GM23338 (cell line): ENCODE data around the gene TAF13. TPM values are rescaled to one million over a fixed set of nuclear protein-coding genes. Genes with fewer than 3 reads are reported as not detected.

Experiments used
- ATAC-seq: fragments of 200-7000 bp; cut with Tn5 transposase; 3 replicates; pipeline ENCODE4 v1.9.1; 2020
- DNase-seq: peaks from one replicate; pipeline ENCODE4 v3.0.0-alpha.2; 2015; ENCODE audit warnings: low spot score
- H2AFZ ChIP-seq: fragments of 200-600 bp; sonication (generic); 2 replicates; pipeline ENCODE4 v1.8.0; 2016; ENCODE audit warnings: antibody characterized with exemption, mild to moderate bottlenecking, moderate library complexity
- H3F3A ChIP-seq: fragments of 200-600 bp; sonication (generic); replicated peaks from 2 replicates; pipeline ENCODE4 v1.8.0; 2017; ENCODE audit warnings: antibody characterized with exemption, mixed run types, low read depth
- H3K27ac ChIP-seq: fragments of 200-600 bp; sonication (generic); 2 replicates; pipeline ENCODE4 v1.6.1; 2016; ENCODE audit warnings: low read depth
- H3K27me3 ChIP-seq: fragments of 200-600 bp; sonication (generic); 2 replicates; pipeline ENCODE4 v1.8.0; 2016; ENCODE audit warnings: mild to moderate bottlenecking, mixed run types, moderate library complexity; ENCODE audit not compliant: insufficient read depth
- H3K36me3 ChIP-seq: fragments of 200-600 bp; sonication (generic); 2 replicates; pipeline ENCODE4 v1.8.0; 2016; ENCODE audit warnings: mild to moderate bottlenecking; ENCODE audit not compliant: insufficient read depth
- H3K4me1 ChIP-seq: fragments of 200-600 bp; sonication (generic); 2 replicates; pipeline ENCODE4 v1.8.0; 2016; ENCODE audit warnings: mild to moderate bottlenecking, moderate library complexity; ENCODE audit not compliant: insufficient read depth
- H3K4me2 ChIP-seq: fragments of 200-600 bp; sonication (generic); 2 replicates; pipeline ENCODE4 v1.7.1; 2017; ENCODE audit warnings: mixed run types
- H3K4me3 ChIP-seq: fragments of 200-600 bp; sonication (generic); 2 replicates; pipeline ENCODE4 v1.6.1; 2016; ENCODE audit warnings: mixed run types
- H3K79me2 ChIP-seq: fragments of 200-600 bp; sonication (generic); replicated peaks from 2 replicates; pipeline ENCODE4 v1.8.0; 2017; ENCODE audit warnings: mild to moderate bottlenecking; ENCODE audit not compliant: insufficient read depth
- H3K9me2 ChIP-seq: fragments of 200-600 bp; sonication (generic); 2 replicates; pipeline ENCODE4 v1.8.0; 2017; ENCODE audit not compliant: insufficient read depth
- H4K20me1 ChIP-seq: fragments of 200-600 bp; sonication (generic); replicated peaks from 2 replicates; pipeline ENCODE4 v1.8.0; 2017; ENCODE audit warnings: mild to moderate bottlenecking; ENCODE audit not compliant: insufficient read depth
- H3K27ac Mint-ChIP-seq: 2 replicates; pipeline ENCODE4 v1.8.0; 2020; ENCODE audit warnings: inconsistent platforms, mild to moderate bottlenecking, moderate library complexity, mixed read lengths
- H3K27me3 Mint-ChIP-seq: 3 replicates; pipeline ENCODE4 v1.8.0; 2022; ENCODE audit warnings: low read depth, mild to moderate bottlenecking, moderate library complexity, mixed read lengths, inconsistent platforms; ENCODE audit not compliant: insufficient read depth, poor library complexity
- H3K36me3 Mint-ChIP-seq: 3 replicates; pipeline ENCODE4 v1.8.0; 2021; ENCODE audit warnings: low read depth, mild to moderate bottlenecking, inconsistent platforms, moderate library complexity, mixed read lengths
- H3K4me1 Mint-ChIP-seq: 3 replicates; pipeline ENCODE4 v1.8.0; 2020; ENCODE audit warnings: mild to moderate bottlenecking, inconsistent platforms, mixed read lengths
- H3K4me3 Mint-ChIP-seq: 3 replicates; pipeline ENCODE4 v1.8.0; 2021; ENCODE audit warnings: moderate library complexity, mild to moderate bottlenecking, inconsistent platforms, mixed read lengths
- H3K9me3 Mint-ChIP-seq: 3 replicates; pipeline ENCODE4 v1.8.0; 2020; ENCODE audit warnings: moderate library complexity, mild to moderate bottlenecking, inconsistent platforms, mixed read lengths
- CREB1 ChIP-seq: fragments of 250-450 bp; sonication (Bioruptor Pico); IDR thresholded peaks from 2 replicates; pipeline ENCODE4 v1.5.0; 2020; ENCODE audit warnings: low read depth, mild to moderate bottlenecking, moderate library complexity
- EZH2phosphoT487 ChIP-seq: fragments of 200-600 bp; sonication (generic); IDR thresholded peaks from one replicate; pipeline ENCODE4 v1.8.1; 2018; ENCODE audit warnings: antibody characterized with exemption; ENCODE audit not compliant: unreplicated experiment
- JUNB ChIP-seq: IDR thresholded peaks from one replicate; pipeline ENCODE4 v1.6.1; 2016; ENCODE audit warnings: antibody characterized with exemption; ENCODE audit not compliant: unreplicated experiment
- NANOG ChIP-seq: IDR thresholded peaks from 2 replicates; pipeline ENCODE4 v1.6.1; 2016; ENCODE audit warnings: antibody characterized with exemption, borderline replicate concordance
- POLR2AphosphoS5 ChIP-seq: IDR thresholded peaks from 2 replicates; pipeline ENCODE4 v1.6.1; 2016; ENCODE audit warnings: antibody characterized with exemption, low read depth
- STAT1 ChIP-seq: IDR thresholded peaks from one replicate; pipeline ENCODE4 v1.6.1; 2016; ENCODE audit warnings: antibody characterized with exemption; ENCODE audit not compliant: unreplicated experiment
- ZNF114 ChIP-seq: fragments of 250-450 bp; sonication (Bioruptor Pico); IDR thresholded peaks from 2 replicates; pipeline ENCODE4 v1.5.0; 2020; ENCODE audit warnings: mild to moderate bottlenecking, moderate library complexity
- ZNF331 ChIP-seq: fragments of 250-450 bp; sonication (Bioruptor Pico); IDR thresholded peaks from 2 replicates; pipeline ENCODE4 v1.5.0; 2020; ENCODE audit warnings: low read depth, mild to moderate bottlenecking, moderate library complexity
- polyA plus RNA-seq: library from polyadenylated mRNA; unstranded; fragments of >200 nt; fragmentation: Nextera tagmentation; extraction: Ambion mirVana; gene quantifications from 2 replicates; pipeline ENCODE4 v1.2.1, GENCODE V29; 2016
- total RNA-seq: library from RNA; depleted of rRNA; stranded (reverse); fragments of >200 nt; shearing (Covaris generic); gene quantifications from 2 replicates; pipeline ENCODE4 v1.2.3, GENCODE V29; 2014
- TF ChIP-seq, protein P1 (sequence below): fragments of 250-450 bp; sonication (Bioruptor Pico); IDR thresholded peaks from 2 replicates; pipeline ENCODE4 v1.5.0; 2020; ENCODE audit warnings: mild to moderate bottlenecking, moderate library complexity
- TF ChIP-seq, protein P2 (sequence below): IDR thresholded peaks from one replicate; pipeline ENCODE4 v1.6.1; 2018; ENCODE audit warnings: antibody characterized with exemption; ENCODE audit not compliant: unreplicated experiment
- TF ChIP-seq, protein P3 (sequence below), 2 experiments: fragments of 200-600 bp in 1 of 2; sonication (generic) in 1 of 2; conservative IDR thresholded peaks; 2 replicates each; pipeline versions ENCODE4 v1.5.1 to v1.6.1; 2016 to 2017; ENCODE audit warnings: antibody characterized with exemption in 2 of 2, low read depth in 2 of 2, mild to moderate bottlenecking in 2 of 2, moderate library complexity in 1 of 2
- TF ChIP-seq, protein P4 (sequence below): IDR thresholded peaks from 2 replicates; pipeline ENCODE4 v1.6.1; 2016; ENCODE audit warnings: antibody characterized with exemption

Gene TAF13
- total and polyA plus RNA-seq, 2 experiments from 2014 or later: 43.7 to 55.8 TPM

DNA sequence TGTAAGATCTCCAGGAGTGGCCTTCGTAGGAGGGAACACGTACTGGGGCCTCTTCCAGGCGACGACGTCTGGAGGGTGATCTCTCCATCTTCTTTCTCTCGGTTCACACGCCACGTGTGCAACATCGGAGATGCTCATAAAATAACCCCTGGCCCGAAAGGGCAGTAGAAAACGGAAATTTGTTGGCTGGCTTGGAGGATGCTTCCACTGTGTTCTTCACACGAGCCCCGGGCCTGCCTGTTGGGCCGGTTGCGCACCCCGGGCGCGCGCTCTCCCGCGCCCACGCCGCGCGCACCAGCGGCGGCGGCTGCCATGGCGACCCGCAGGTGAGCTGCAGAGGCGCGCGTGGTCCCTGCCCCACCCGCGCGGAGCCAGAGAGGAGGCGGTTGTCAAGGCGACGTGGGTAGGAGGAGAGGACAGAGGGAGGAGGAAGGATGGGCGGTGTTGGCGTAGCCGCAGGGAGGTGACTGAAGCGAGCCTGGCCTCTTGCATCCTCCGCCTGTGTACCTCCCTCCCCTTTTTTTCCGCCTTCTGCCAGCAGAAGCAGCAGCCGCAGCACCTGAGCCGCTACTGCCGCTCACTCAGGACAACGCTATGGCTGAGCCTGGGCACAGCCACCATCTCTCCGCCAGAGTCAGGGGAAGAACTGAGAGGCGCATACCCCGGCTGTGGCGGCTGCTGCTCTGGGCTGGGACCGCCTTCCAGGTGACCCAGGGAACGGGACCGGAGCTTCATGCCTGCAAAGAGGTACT is 38.0 kb upstream of the TAF13 start, which contains the start of gene ELAPOR1:
Gene ELAPOR1 (plus strand): TSS at position 526 of the 752 bp plus-strand sequence. CDS start 69 bp downstream, at position 595.
- DNase-seq: peak; percentile 75
- no peak within 1 kb of the TSS for H3K27ac Mint-ChIP-seq
- TF ChIP-seq ZNF114 (CRISPR knock-in tag) (no peak), ZNF331 (CRISPR knock-in tag) (no peak), NANOG (no peak), JUNB (no peak), EZH2phosphoT487 (peak; percentile 31), CREB1 (no peak), STAT1 (no peak), POLR2AphosphoS5 (no peak)
- TF ChIP-seq, protein P1, sequence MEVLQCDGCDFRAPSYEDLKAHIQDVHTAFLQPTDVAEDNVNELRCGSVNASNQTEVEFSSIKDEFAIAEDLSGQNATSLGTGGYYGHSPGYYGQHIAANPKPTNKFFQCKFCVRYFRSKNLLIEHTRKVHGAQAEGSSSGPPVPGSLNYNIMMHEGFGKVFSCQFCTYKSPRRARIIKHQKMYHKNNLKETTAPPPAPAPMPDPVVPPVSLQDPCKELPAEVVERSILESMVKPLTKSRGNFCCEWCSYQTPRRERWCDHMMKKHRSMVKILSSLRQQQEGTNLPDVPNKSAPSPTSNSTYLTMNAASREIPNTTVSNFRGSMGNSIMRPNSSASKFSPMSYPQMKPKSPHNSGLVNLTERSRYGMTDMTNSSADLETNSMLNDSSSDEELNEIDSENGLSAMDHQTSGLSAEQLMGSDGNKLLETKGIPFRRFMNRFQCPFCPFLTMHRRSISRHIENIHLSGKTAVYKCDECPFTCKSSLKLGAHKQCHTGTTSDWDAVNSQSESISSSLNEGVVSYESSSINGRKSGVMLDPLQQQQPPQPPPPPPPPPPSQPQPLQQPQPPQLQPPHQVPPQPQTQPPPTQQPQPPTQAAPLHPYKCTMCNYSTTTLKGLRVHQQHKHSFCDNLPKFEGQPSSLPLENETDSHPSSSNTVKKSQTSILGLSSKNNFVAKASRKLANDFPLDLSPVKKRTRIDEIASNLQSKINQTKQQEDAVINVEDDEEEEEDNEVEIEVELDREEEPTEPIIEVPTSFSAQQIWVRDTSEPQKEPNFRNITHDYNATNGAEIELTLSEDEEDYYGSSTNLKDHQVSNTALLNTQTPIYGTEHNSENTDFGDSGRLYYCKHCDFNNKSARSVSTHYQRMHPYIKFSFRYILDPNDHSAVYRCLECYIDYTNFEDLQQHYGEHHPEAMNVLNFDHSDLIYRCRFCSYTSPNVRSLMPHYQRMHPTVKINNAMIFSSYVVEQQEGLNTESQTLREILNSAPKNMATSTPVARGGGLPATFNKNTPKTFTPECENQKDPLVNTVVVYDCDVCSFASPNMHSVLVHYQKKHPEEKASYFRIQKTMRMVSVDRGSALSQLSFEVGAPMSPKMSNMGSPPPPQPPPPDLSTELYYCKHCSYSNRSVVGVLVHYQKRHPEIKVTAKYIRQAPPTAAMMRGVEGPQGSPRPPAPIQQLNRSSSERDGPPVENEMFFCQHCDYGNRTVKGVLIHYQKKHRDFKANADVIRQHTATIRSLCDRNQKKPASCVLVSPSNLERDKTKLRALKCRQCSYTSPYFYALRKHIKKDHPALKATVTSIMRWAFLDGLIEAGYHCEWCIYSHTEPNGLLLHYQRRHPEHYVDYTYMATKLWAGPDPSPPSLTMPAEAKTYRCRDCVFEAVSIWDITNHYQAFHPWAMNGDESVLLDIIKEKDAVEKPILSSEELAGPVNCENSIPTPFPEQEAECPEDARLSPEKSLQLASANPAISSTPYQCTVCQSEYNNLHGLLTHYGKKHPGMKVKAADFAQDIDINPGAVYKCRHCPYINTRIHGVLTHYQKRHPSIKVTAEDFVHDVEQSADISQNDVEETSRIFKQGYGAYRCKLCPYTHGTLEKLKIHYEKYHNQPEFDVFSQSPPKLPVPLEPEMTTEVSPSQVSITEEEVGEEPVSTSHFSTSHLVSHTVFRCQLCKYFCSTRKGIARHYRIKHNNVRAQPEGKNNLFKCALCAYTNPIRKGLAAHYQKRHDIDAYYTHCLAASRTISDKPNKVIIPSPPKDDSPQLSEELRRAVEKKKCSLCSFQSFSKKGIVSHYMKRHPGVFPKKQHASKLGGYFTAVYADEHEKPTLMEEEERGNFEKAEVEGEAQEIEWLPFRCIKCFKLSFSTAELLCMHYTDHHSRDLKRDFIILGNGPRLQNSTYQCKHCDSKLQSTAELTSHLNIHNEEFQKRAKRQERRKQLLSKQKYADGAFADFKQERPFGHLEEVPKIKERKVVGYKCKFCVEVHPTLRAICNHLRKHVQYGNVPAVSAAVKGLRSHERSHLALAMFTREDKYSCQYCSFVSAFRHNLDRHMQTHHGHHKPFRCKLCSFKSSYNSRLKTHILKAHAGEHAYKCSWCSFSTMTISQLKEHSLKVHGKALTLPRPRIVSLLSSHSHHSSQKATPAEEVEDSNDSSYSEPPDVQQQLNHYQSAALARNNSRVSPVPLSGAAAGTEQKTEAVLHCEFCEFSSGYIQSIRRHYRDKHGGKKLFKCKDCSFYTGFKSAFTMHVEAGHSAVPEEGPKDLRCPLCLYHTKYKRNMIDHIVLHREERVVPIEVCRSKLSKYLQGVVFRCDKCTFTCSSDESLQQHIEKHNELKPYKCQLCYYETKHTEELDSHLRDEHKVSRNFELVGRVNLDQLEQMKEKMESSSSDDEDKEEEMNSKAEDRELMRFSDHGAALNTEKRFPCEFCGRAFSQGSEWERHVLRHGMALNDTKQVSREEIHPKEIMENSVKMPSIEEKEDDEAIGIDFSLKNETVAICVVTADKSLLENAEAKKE (CRISPR knock-in tag): no peak
- TF ChIP-seq, protein P2, sequence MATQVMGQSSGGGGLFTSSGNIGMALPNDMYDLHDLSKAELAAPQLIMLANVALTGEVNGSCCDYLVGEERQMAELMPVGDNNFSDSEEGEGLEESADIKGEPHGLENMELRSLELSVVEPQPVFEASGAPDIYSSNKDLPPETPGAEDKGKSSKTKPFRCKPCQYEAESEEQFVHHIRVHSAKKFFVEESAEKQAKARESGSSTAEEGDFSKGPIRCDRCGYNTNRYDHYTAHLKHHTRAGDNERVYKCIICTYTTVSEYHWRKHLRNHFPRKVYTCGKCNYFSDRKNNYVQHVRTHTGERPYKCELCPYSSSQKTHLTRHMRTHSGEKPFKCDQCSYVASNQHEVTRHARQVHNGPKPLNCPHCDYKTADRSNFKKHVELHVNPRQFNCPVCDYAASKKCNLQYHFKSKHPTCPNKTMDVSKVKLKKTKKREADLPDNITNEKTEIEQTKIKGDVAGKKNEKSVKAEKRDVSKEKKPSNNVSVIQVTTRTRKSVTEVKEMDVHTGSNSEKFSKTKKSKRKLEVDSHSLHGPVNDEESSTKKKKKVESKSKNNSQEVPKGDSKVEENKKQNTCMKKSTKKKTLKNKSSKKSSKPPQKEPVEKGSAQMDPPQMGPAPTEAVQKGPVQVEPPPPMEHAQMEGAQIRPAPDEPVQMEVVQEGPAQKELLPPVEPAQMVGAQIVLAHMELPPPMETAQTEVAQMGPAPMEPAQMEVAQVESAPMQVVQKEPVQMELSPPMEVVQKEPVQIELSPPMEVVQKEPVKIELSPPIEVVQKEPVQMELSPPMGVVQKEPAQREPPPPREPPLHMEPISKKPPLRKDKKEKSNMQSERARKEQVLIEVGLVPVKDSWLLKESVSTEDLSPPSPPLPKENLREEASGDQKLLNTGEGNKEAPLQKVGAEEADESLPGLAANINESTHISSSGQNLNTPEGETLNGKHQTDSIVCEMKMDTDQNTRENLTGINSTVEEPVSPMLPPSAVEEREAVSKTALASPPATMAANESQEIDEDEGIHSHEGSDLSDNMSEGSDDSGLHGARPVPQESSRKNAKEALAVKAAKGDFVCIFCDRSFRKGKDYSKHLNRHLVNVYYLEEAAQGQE: peak; percentile 8
- TF ChIP-seq, protein P3, sequence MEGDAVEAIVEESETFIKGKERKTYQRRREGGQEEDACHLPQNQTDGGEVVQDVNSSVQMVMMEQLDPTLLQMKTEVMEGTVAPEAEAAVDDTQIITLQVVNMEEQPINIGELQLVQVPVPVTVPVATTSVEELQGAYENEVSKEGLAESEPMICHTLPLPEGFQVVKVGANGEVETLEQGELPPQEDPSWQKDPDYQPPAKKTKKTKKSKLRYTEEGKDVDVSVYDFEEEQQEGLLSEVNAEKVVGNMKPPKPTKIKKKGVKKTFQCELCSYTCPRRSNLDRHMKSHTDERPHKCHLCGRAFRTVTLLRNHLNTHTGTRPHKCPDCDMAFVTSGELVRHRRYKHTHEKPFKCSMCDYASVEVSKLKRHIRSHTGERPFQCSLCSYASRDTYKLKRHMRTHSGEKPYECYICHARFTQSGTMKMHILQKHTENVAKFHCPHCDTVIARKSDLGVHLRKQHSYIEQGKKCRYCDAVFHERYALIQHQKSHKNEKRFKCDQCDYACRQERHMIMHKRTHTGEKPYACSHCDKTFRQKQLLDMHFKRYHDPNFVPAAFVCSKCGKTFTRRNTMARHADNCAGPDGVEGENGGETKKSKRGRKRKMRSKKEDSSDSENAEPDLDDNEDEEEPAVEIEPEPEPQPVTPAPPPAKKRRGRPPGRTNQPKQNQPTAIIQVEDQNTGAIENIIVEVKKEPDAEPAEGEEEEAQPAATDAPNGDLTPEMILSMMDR (conservative IDR thresholded peaks at IDR 0.05; ENCODE audit: low read depth in 2 of 2): no peak
- TF ChIP-seq, protein P4, sequence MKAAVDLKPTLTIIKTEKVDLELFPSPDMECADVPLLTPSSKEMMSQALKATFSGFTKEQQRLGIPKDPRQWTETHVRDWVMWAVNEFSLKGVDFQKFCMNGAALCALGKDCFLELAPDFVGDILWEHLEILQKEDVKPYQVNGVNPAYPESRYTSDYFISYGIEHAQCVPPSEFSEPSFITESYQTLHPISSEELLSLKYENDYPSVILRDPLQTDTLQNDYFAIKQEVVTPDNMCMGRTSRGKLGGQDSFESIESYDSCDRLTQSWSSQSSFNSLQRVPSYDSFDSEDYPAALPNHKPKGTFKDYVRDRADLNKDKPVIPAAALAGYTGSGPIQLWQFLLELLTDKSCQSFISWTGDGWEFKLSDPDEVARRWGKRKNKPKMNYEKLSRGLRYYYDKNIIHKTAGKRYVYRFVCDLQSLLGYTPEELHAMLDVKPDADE: no peak
- Histone ChIP-seq H3K27ac (no peak within 1 kb of the TSS), H3F3A (no peaks in the 10 kb centered on the region), H3K4me2 (peak within 1 kb of the TSS; percentile 89), H3K79me2 (no peaks in the 10 kb centered on the region), H3K27me3 (peaks cover 54% of the 10 kb centered on the region), H3K4me3 (peak within 1 kb of the TSS; percentile 83), H3K36me3 (no peaks in the 10 kb centered on the region), H4K20me1 (no peaks in the 10 kb centered on the region), H3K9me2 (no peaks in the 10 kb centered on the region), H3K4me1 (peaks cover 11% of the 10 kb centered on the region), H2AFZ (peak within 1 kb of the TSS; percentile 99)
- H3K36me3 Mint-ChIP-seq: no peaks in the 10 kb centered on the region; the same call in 2 of the 3 replicates
- peak; percentile 68 for ATAC-seq
- no peaks in the 10 kb centered on the region for H3K9me3 Mint-ChIP-seq
- H3K4me3 Mint-ChIP-seq: peak within 1 kb of the TSS; percentile 78
- H3K27me3 Mint-ChIP-seq: peaks cover 34% of the 10 kb centered on the region
- peaks cover 7% of the 10 kb centered on the region for H3K4me1 Mint-ChIP-seq
